HepG2 (cell line): Measurements from ENCODE around the gene STC2. TPM values are rescaled to one million over a fixed set of nuclear protein-coding genes. Genes with fewer than 3 reads are reported as not detected.

Experiments used
- NFKB2 ChIP-seq: sonication (generic); formaldehyde crosslinking; IDR thresholded peaks from 2 replicates; pipeline ENCODE4 v1.4.0; 2020; ENCODE audit warnings: missing genetic modification reagents, borderline replicate concordance
- NONO ChIP-seq, 2 experiments: fragments of 450-650 bp in 1 of 2; sonication (generic) in 1 of 2; formaldehyde crosslinking in 1 of 2; IDR thresholded peaks in 1 of 2; conservative IDR thresholded peaks in 1 of 2; 2 replicates each; pipeline versions ENCODE4 v1.6.1 to v1.8.0; 2017 to 2022; ENCODE audit warnings: mild to moderate bottlenecking in 1 of 2, missing genetic modification reagents in 1 of 2, moderate library complexity in 1 of 2
- PRMT3 ChIP-seq: sonication (generic); formaldehyde crosslinking; IDR thresholded peaks from 2 replicates; pipeline ENCODE4 v1.8.1; 2022; ENCODE audit warnings: low read depth, mild to moderate bottlenecking, moderate library complexity, missing genetic modification reagents, borderline replicate concordance
- REXO4 ChIP-seq: sonication (generic); formaldehyde crosslinking; IDR thresholded peaks from 2 replicates; pipeline ENCODE4 v1.8.0; 2022; ENCODE audit warnings: missing genetic modification reagents, mild to moderate bottlenecking, borderline replicate concordance
- ZNF253 ChIP-seq: sonication (generic); formaldehyde crosslinking; IDR thresholded peaks from 2 replicates; pipeline ENCODE4 v1.8.0; 2022; ENCODE audit warnings: mild to moderate bottlenecking, missing genetic modification reagents, borderline replicate concordance
- ZNF329 ChIP-seq: sonication (generic); formaldehyde crosslinking; IDR thresholded peaks from 2 replicates; pipeline ENCODE4 v1.9.0; 2021; ENCODE audit warnings: low read depth, mild to moderate bottlenecking, missing genetic modification reagents
- ZNF350 ChIP-seq: sonication (generic); formaldehyde crosslinking; IDR thresholded peaks from 2 replicates; pipeline ENCODE4 v1.4.0; 2020; ENCODE audit warnings: mild to moderate bottlenecking, low read depth, missing genetic modification reagents, borderline replicate concordance
- ZNF431 ChIP-seq: sonication (generic); formaldehyde crosslinking; IDR thresholded peaks from 2 replicates; pipeline ENCODE4 v1.9.0; 2022; ENCODE audit warnings: missing genetic modification reagents, low read depth, mild to moderate bottlenecking, borderline replicate concordance
- ZNF724P ChIP-seq: sonication (generic); formaldehyde crosslinking; IDR thresholded peaks from 2 replicates; pipeline ENCODE4 v1.8.0; 2022; ENCODE audit warnings: missing genetic modification reagents, borderline replicate concordance
- polyA plus RNA-seq, 8 experiments: library from polyadenylated mRNA; depleted of rRNA in 3 of 8; stranded (reverse) in 7 of 8; unstranded in 1 of 8; fragments of >200 nt; fragmentation: Illumina TruSeq in 4 of 8; extraction: Trizol in 4 of 8; gene quantifications; 2 replicates each; pipeline versions ENCODE4 v1.2.1 to v1.2.3, GENCODE V29; 2011 to 2016; ENCODE audit warnings: low read depth in 4 of 8, missing spikeins in 1 of 8, mixed read lengths in 1 of 8; ENCODE audit not compliant: insufficient read depth in 1 of 8
- total RNA-seq, 5 experiments: library from RNA; depleted of rRNA; stranded (reverse); fragments of >200 nt; fragmentation: Illumina TruSeq; extraction: Trizol; gene quantifications; 2 replicates each; pipeline ENCODE4 v1.2.3, GENCODE V29; 2016; ENCODE audit warnings: low read depth in 1 of 5
- TF ChIP-seq, protein P1 (sequence below): sonication (generic); formaldehyde crosslinking; IDR thresholded peaks from 2 replicates; pipeline ENCODE4 v1.8.0; 2022; ENCODE audit warnings: missing genetic modification reagents, mild to moderate bottlenecking, moderate library complexity, borderline replicate concordance
- TF ChIP-seq, protein P2 (sequence below): sonication (generic); formaldehyde crosslinking; IDR thresholded peaks from 2 replicates; pipeline ENCODE4 v1.9.0; 2022; ENCODE audit warnings: missing genetic modification reagents, mild to moderate bottlenecking, borderline replicate concordance
- TF ChIP-seq, protein P3 (sequence below): IDR thresholded peaks from 2 replicates; pipeline ENCODE4 v1.6.1; 2016; ENCODE audit warnings: mild to moderate bottlenecking, missing biosample characterization, missing genetic modification reagents
- TF ChIP-seq, protein P4 (sequence below): sonication (generic); formaldehyde crosslinking; IDR thresholded peaks from 2 replicates; pipeline ENCODE4 v1.4.0; 2020; ENCODE audit warnings: missing genetic modification reagents, borderline replicate concordance

The STC2 gene
- total and polyA plus RNA-seq, 2 of the 13 experiments (the other 11 are each of a cell fraction or from before 2014, with no cell fraction given) = 27.1 to 69.2 TPM

DNA sequence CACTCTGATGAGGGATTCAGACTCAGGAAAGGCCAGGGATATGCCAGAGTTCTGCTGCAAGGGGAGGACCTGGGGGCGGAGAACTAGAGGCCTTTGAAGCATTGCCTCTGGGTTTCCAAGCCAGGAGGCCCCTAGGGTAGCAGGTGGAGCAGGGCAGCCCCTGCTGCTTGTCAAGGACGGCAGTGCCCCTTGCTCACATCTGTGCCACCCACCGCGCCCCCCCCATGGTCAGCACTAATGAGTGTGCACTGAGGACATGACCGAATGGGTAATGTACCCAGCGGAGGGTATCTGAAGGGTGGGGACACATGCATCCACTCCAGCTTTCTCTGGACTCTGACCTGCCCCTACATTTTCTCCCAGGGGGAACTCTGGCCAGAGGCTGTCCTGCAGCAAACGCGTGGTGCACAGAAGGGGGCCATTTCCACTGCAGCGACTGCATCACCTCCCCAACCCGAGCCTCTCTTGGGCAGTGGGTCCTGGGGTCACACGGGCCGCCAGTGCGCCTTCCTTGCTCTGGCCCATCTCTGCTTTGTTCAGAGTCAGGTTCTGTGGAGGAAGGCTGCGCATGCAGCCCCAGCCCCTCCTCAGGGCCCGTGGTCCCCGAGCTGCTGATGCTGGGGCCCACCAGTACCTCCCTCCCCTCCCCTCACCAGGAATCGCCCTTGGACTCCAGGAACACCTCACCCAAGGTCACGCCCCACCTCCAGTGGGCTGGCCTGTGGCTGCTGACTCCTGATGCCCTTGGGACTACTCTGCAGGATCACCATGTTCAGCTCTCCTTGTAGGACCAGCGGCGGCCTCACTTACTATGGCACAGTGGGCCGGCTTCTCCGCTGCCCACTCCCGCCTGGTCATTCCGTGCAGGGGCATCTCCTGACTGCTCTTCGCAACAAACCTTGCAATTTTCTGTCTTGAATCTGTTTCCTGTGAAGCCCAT, 31.2 kb downstream of the STC2 start (continued):
- TF ChIP-seq, protein P1, sequence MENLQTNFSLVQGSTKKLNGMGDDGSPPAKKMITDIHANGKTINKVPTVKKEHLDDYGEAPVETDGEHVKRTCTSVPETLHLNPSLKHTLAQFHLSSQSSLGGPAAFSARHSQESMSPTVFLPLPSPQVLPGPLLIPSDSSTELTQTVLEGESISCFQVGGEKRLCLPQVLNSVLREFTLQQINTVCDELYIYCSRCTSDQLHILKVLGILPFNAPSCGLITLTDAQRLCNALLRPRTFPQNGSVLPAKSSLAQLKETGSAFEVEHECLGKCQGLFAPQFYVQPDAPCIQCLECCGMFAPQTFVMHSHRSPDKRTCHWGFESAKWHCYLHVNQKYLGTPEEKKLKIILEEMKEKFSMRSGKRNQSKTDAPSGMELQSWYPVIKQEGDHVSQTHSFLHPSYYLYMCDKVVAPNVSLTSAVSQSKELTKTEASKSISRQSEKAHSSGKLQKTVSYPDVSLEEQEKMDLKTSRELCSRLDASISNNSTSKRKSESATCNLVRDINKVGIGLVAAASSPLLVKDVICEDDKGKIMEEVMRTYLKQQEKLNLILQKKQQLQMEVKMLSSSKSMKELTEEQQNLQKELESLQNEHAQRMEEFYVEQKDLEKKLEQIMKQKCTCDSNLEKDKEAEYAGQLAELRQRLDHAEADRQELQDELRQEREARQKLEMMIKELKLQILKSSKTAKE = no peak; the same call in none of the 2 replicates
- TF ChIP-seq ZNF350 (CRISPR knock-in tag) (0 out of 2 replicates have a peak, but pooled peaks have one; percentile 36), ZNF724P (CRISPR knock-in tag) (no peak), ZNF329 (CRISPR knock-in tag) (no peak), REXO4 (CRISPR knock-in tag) (no peak), PRMT3 (CRISPR knock-in tag) (no peak), ZNF253 (CRISPR knock-in tag) (no peak), NONO (IDR thresholded peaks at IDR 0.05) (no peak), NONO (CRISPR knock-in tag; conservative IDR thresholded peaks at IDR 0.05) (0 out of 2 replicates have a peak, but pooled peaks have one; percentile 17), NFKB2 (peak; percentile 41; the same call in 1 of the 2 replicates), ZNF431 (CRISPR knock-in tag) (peak; percentile 71)
- TF ChIP-seq, protein P2, sequence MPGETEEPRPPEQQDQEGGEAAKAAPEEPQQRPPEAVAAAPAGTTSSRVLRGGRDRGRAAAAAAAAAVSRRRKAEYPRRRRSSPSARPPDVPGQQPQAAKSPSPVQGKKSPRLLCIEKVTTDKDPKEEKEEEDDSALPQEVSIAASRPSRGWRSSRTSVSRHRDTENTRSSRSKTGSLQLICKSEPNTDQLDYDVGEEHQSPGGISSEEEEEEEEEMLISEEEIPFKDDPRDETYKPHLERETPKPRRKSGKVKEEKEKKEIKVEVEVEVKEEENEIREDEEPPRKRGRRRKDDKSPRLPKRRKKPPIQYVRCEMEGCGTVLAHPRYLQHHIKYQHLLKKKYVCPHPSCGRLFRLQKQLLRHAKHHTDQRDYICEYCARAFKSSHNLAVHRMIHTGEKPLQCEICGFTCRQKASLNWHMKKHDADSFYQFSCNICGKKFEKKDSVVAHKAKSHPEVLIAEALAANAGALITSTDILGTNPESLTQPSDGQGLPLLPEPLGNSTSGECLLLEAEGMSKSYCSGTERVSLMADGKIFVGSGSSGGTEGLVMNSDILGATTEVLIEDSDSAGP = peak; percentile 79; the same call in 1 of the 2 replicates
- TF ChIP-seq, protein P3, sequence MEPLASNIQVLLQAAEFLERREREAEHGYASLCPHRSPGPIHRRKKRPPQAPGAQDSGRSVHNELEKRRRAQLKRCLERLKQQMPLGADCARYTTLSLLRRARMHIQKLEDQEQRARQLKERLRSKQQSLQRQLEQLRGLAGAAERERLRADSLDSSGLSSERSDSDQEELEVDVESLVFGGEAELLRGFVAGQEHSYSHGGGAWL (CRISPR knock-in tag) = no peak
- TF ChIP-seq, protein P4, sequence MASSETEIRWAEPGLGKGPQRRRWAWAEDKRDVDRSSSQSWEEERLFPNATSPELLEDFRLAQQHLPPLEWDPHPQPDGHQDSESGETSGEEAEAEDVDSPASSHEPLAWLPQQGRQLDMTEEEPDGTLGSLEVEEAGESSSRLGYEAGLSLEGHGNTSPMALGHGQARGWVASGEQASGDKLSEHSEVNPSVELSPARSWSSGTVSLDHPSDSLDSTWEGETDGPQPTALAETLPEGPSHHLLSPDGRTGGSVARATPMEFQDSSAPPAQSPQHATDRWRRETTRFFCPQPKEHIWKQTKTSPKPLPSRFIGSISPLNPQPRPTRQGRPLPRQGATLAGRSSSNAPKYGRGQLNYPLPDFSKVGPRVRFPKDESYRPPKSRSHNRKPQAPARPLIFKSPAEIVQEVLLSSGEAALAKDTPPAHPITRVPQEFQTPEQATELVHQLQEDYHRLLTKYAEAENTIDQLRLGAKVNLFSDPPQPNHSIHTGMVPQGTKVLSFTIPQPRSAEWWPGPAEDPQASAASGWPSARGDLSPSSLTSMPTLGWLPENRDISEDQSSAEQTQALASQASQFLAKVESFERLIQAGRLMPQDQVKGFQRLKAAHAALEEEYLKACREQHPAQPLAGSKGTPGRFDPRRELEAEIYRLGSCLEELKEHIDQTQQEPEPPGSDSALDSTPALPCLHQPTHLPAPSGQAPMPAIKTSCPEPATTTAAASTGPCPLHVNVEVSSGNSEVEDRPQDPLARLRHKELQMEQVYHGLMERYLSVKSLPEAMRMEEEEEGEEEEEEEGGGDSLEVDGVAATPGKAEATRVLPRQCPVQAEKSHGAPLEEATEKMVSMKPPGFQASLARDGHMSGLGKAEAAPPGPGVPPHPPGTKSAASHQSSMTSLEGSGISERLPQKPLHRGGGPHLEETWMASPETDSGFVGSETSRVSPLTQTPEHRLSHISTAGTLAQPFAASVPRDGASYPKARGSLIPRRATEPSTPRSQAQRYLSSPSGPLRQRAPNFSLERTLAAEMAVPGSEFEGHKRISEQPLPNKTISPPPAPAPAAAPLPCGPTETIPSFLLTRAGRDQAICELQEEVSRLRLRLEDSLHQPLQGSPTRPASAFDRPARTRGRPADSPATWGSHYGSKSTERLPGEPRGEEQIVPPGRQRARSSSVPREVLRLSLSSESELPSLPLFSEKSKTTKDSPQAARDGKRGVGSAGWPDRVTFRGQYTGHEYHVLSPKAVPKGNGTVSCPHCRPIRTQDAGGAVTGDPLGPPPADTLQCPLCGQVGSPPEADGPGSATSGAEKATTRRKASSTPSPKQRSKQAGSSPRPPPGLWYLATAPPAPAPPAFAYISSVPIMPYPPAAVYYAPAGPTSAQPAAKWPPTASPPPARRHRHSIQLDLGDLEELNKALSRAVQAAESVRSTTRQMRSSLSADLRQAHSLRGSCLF (CRISPR knock-in tag) = no peak
